HG02571 (cell line): ENCODE data around the gene CDK6.
"Not testable (repeated sequence)": the region's sequence is repeated elsewhere in the genome, so short reads cannot be mapped to it uniquely, and the experiment has no call there.

Experiments
- ATAC-seq: cut with Tn5 transposase; IDR thresholded peaks from one replicate; pipeline ENCODE4 v1.9.1; 2021; ENCODE audit warnings: mild to moderate bottlenecking, moderate library complexity; ENCODE audit not compliant: unreplicated experiment

The CDK6 gene

GRCh38 chr7:92604517-92604916 lies 231.9 kb downstream of the CDK6 start:
- not testable (repeated sequence) for ATAC-seq

GRCh38 chr7:92603089-92603445 lies 233.3 kb downstream of the CDK6 start:
- no peak for ATAC-seq

- ATAC-seq = no peak
Measured at GRCh38 chr7:92602352-92603088, 233.9 kb downstream of the CDK6 start.

- ATAC-seq = no peak
Measured at GRCh38 chr7:92598310-92598981, 237.9 kb downstream of the CDK6 start.

GRCh38 chr7:92595281-92595680 lies 241.1 kb downstream of the CDK6 start:
- no peak for ATAC-seq

- ATAC-seq = no peak
Measured at GRCh38 chr7:92594746-92595145, 241.6 kb downstream of the CDK6 start.

GRCh38 chr7:92590711-92591310 lies 245.6 kb downstream of the CDK6 start:
- ATAC-seq = no peak

- no peak for ATAC-seq
Measured at GRCh38 chr7:92589056-92589455, 247.3 kb downstream of the CDK6 start.

GRCh38 chr7:92588561-92588960 lies 247.8 kb downstream of the CDK6 start:
- ATAC-seq = no peak

GRCh38 chr7:92586841-92587240 lies 249.5 kb downstream of the CDK6 start:
- ATAC-seq = no peak

GRCh38 chr7:92586403-92586802 lies 250.0 kb downstream of the CDK6 start:
- ATAC-seq = no peak

- ATAC-seq = no peak
Measured at GRCh38 chr7:92584953-92585352, 251.4 kb downstream of the CDK6 start.

GRCh38 chr7:92582948-92583347 lies 253.4 kb downstream of the CDK6 start:
- no peak for ATAC-seq

GRCh38 chr7:92576296-92576695 lies 260.1 kb downstream of the CDK6 start:
- no peak for ATAC-seq

- ATAC-seq = no peak
Measured at GRCh38 chr7:92569137-92569536, 267.2 kb downstream of the CDK6 start.

GRCh38 chr7:92567460-92567859 lies 268.9 kb downstream of the CDK6 start:
- no peak for ATAC-seq

- ATAC-seq = no peak
Measured at GRCh38 chr7:92563345-92563744, 273.0 kb downstream of the CDK6 start.

GRCh38 chr7:92560602-92561001 lies 275.8 kb downstream of the CDK6 start:
- ATAC-seq = no peak

- no peak for ATAC-seq
Measured at GRCh38 chr7:92557808-92558362, 278.5 kb downstream of the CDK6 start.

GRCh38 chr7:92557249-92557648 lies 279.1 kb downstream of the CDK6 start:
- no peak for ATAC-seq
